Upper lobe of left lung (tissue), 4 donors: ENCODE data around the gene SCO1.

Source experiments
- CTCF ChIP-seq, 6 experiments: fragments of 450-650 bp in 4 of 6; fragments of 200-600 bp in 2 of 6; sonication (generic) in 2 of 6; IDR thresholded peaks; one replicate each; pipeline ENCODE4 v1.5.1; 2016 to 2019; ENCODE audit warnings: antibody characterized with exemption in 6 of 6
- POLR2AphosphoS5 ChIP-seq, 2 donors: sonication (generic); formaldehyde crosslinking; IDR thresholded peaks; one replicate each; pipeline ENCODE4 v1.5.1; 2017; ENCODE audit warnings: antibody characterized with exemption in 2 of 2

GRCh38 chr17:10744501-10745000 is 47.2 kb upstream of the SCO1 start:
- no peak for TF ChIP-seq CTCF (IDR thresholded peaks at IDR 0.05)
- TF ChIP-seq POLR2AphosphoS5 (IDR thresholded peaks at IDR 0.05): no peak
